Karpas-422 (cell line): ENCODE measurements around the gene KIAA1958. TPM values are rescaled to one million over a fixed set of nuclear protein-coding genes. Genes with fewer than 3 reads are reported as not detected.
A peak's percentile ranks its signal among the peaks of the same experiment; 100 is the strongest.

Source experiments
- DNase-seq: peaks from one replicate; pipeline ENCODE4 v3.0.0-alpha.2; 2015
- H2AFZ ChIP-seq: fragments of 200-600 bp; sonication (generic); 2 replicates; pipeline ENCODE4 v1.6.1; 2014; ENCODE audit warnings: antibody characterized with exemption, low read length, mixed read lengths
- H3K27ac ChIP-seq: fragments of 200-600 bp; sonication (generic); 2 replicates; pipeline ENCODE4 v1.5.1; 2014; ENCODE audit warnings: mild to moderate bottlenecking, low read length, moderate library complexity
- H3K27me3 ChIP-seq: fragments of 200-600 bp; sonication (generic); 2 replicates; pipeline ENCODE4 v1.6.1; 2014; ENCODE audit warnings: low read length, mixed read lengths
- H3K36me3 ChIP-seq: fragments of 200-600 bp; sonication (generic); 2 replicates; pipeline ENCODE4 v1.6.1; 2014; ENCODE audit warnings: low read length, mixed read lengths; ENCODE audit not compliant: insufficient read depth
- H3K4me1 ChIP-seq: fragments of 200-600 bp; sonication (generic); 2 replicates; pipeline ENCODE4 v1.6.1; 2014; ENCODE audit warnings: mild to moderate bottlenecking, low read length, mixed read lengths
- H3K4me2 ChIP-seq: fragments of 200-600 bp; sonication (generic); 2 replicates; pipeline ENCODE4 v1.6.1; 2014; ENCODE audit warnings: low read length, low read depth, mild to moderate bottlenecking; ENCODE audit not compliant: poor library complexity, severe bottlenecking
- H3K4me3 ChIP-seq: fragments of 200-600 bp; sonication (generic); 2 replicates; pipeline ENCODE4 v1.5.1; 2014; ENCODE audit warnings: mild to moderate bottlenecking, antibody characterized with exemption, low read length, mixed read lengths
- H3K79me2 ChIP-seq: fragments of 200-600 bp; sonication (generic); 2 replicates; pipeline ENCODE4 v1.6.1; 2014; ENCODE audit warnings: mild to moderate bottlenecking, low read length, mixed read lengths
- H3K9ac ChIP-seq: fragments of 200-600 bp; sonication (generic); 2 replicates; pipeline ENCODE4 v1.6.0; 2014; ENCODE audit warnings: low read length
- H3K9me2 ChIP-seq: fragments of 200-600 bp; sonication (generic), shearing (Covaris generic); replicated peaks from 2 replicates; pipeline ENCODE4 v1.6.0; 2014; ENCODE audit warnings: mild to moderate bottlenecking, low read length, moderate library complexity; ENCODE audit not compliant: insufficient read depth
- H3K9me3 ChIP-seq: fragments of 300-700, 200-600 bp; sonication (generic); 2 replicates; pipeline ENCODE4 v1.6.1; 2014; ENCODE audit warnings: low read length, mixed read lengths
- H4K20me1 ChIP-seq: fragments of 200-600 bp; sonication (generic); 2 replicates; pipeline ENCODE4 v1.6.1; 2014; ENCODE audit warnings: mild to moderate bottlenecking, antibody characterized with exemption, low read length, low read depth; ENCODE audit not compliant: insufficient read depth
- total RNA-seq: library from RNA; depleted of rRNA; stranded (reverse); fragments of >200 nt; shearing (Covaris generic); gene quantifications from 2 replicates; pipeline ENCODE4 v1.2.3, GENCODE V29; 2014; ENCODE audit warnings: low replicate concordance

KIAA1958 gene
- total RNA-seq, 1 experiment from 2014 or later: 44.7 TPM

GRCh38 chr9:112546149-112547012 lies 59.8 kb downstream of the KIAA1958 start:
- Histone ChIP-seq H3K27me3 (no peaks in the 10 kb centered on the region), H3K4me3 (no peak overlapping the region), H3K36me3 (no peaks in the 10 kb centered on the region), H3K79me2 (peaks cover 95% of the 10 kb centered on the region), H3K9ac (no peak overlapping the region), H3K4me2 (no peak overlapping the region), H3K9me3 (no peaks in the 10 kb centered on the region), H2AFZ (no peak overlapping the region), H4K20me1 (no peaks in the 10 kb centered on the region), H3K4me1 (peaks cover 64% of the 10 kb centered on the region), H3K27ac (no peak overlapping the region), H3K9me2 (no peaks in the 10 kb centered on the region)
- DNase-seq: no peak

DNA sequence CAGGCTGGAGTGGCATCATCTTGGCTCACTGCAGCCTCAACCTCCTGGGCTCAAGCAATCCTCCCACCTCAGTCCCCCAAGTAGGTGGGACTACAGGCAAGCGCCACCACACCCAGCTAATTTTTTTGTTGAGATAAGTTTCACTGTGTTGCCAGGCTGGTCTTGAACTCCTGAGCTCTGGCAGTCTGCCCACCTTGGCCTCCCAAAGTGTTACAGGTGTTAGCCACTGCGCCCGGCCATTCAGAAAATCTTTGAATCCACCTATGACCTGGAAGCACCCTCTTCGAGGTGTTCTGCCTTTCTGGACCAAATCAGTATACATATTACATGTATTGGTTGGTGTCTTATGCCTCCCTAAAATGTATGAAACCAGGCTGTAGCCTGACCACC lies 61.4 kb downstream of the KIAA1958 start:
- Histone ChIP-seq H3K79me2 (peaks cover 96% of the 10 kb centered on the region), H3K9ac (no peak overlapping the region), H3K4me3 (no peak overlapping the region), H3K4me1 (peaks cover 76% of the 10 kb centered on the region), H2AFZ (no peak overlapping the region), H3K4me2 (peak overlapping the region; percentile 28), H3K9me3 (no peaks in the 10 kb centered on the region), H4K20me1 (no peaks in the 10 kb centered on the region), H3K27me3 (no peaks in the 10 kb centered on the region), H3K9me2 (no peaks in the 10 kb centered on the region), H3K27ac (no peak overlapping the region), H3K36me3 (no peaks in the 10 kb centered on the region)
- DNase-seq: no peak

- peaks cover 96% of the 10 kb centered on the region for H3K79me2 ChIP-seq
- H3K4me2 ChIP-seq: peak overlapping the region; percentile 28
Measured at GRCh38 chr9:112548836-112549595, 62.4 kb downstream of the KIAA1958 start.

DNA sequence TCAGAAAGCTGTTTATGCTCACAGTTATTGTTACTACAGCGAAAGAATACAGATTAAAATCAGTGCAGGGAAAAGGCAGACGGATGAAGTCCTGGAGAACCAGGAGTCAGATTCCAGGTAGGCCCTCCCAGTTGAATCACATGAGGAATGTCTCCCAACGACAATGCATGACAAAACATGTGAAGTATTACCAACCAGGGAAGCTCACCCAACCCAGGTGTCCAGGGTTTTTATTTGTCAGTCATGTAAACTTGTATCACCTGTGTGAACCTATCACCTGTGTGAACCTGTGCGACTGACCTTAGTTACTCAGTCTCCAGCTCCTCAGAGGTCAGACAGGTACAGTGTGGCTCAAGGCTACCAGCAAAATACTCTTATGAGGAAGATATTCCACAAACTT lies 63.9 kb downstream of the KIAA1958 start:
- no peaks in the 10 kb centered on the region for H3K36me3 ChIP-seq
- peaks cover 63% of the 10 kb centered on the region for H3K4me1 ChIP-seq
- H4K20me1 ChIP-seq: no peaks in the 10 kb centered on the region
- no peak overlapping the region for H3K4me3 ChIP-seq
- no peaks in the 10 kb centered on the region for H3K9me2 ChIP-seq
- peaks cover 95% of the 10 kb centered on the region for H3K79me2 ChIP-seq
- H3K27me3 ChIP-seq: no peaks in the 10 kb centered on the region
- no peaks in the 10 kb centered on the region for H3K9me3 ChIP-seq
- no peak for DNase-seq
- H3K9ac ChIP-seq: no peak overlapping the region
- no peak overlapping the region for H3K4me2 ChIP-seq
- H3K27ac ChIP-seq: no peak overlapping the region
- no peak overlapping the region for H2AFZ ChIP-seq

More at GRCh38 chr9:112548836-112549595, 62.4 kb downstream of the KIAA1958 start:
- Histone ChIP-seq H3K4me1 (peaks cover 76% of the 10 kb centered on the region), H3K4me3 (0 out of 2 replicates have a peak overlapping the region, but pooled peaks have one; percentile 7), H3K27me3 (no peaks in the 10 kb centered on the region), H3K27ac (peak overlapping the region; percentile 55), H3K9me2 (no peaks in the 10 kb centered on the region), H3K9me3 (no peaks in the 10 kb centered on the region), H2AFZ (no peak overlapping the region), H3K36me3 (no peaks in the 10 kb centered on the region), H3K9ac (no peak overlapping the region), H4K20me1 (no peaks in the 10 kb centered on the region)
- no peak for DNase-seq

DNA sequence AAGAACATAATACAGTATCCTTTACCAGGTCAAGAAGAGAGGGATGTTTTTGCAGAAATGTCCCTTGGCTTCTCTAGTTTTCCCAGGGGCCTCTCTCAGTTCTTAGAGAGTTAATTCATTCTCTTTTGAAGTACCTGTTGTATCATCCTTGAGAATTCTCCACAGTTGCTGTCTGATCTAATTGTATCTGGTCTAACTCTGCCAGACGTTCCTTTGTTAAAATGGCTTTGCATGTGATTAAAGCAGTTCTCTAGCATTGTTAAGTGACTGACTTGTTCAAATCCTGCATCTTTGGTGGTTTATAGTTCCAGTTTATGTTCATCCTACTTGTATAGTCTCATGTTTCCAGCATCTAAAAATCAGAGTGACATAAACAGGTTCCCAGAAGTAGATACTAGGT lies 65.0 kb downstream of the KIAA1958 start:
- H3K9me3 ChIP-seq: no peaks in the 10 kb centered on the region
- H3K4me2 ChIP-seq: no peak overlapping the region
- H3K9ac ChIP-seq: no peak overlapping the region
- no peaks in the 10 kb centered on the region for H3K27me3 ChIP-seq
- H2AFZ ChIP-seq: no peak overlapping the region
- H3K36me3 ChIP-seq: no peaks in the 10 kb centered on the region
- H3K27ac ChIP-seq: peak overlapping the region; percentile 29; the same call in 1 of the 2 replicates
- no peaks in the 10 kb centered on the region for H4K20me1 ChIP-seq
- H3K4me3 ChIP-seq: no peak overlapping the region
- no peak for DNase-seq
- H3K4me1 ChIP-seq: peaks cover 59% of the 10 kb centered on the region
- H3K79me2 ChIP-seq: peaks cover 95% of the 10 kb centered on the region
- H3K9me2 ChIP-seq: no peaks in the 10 kb centered on the region

DNA sequence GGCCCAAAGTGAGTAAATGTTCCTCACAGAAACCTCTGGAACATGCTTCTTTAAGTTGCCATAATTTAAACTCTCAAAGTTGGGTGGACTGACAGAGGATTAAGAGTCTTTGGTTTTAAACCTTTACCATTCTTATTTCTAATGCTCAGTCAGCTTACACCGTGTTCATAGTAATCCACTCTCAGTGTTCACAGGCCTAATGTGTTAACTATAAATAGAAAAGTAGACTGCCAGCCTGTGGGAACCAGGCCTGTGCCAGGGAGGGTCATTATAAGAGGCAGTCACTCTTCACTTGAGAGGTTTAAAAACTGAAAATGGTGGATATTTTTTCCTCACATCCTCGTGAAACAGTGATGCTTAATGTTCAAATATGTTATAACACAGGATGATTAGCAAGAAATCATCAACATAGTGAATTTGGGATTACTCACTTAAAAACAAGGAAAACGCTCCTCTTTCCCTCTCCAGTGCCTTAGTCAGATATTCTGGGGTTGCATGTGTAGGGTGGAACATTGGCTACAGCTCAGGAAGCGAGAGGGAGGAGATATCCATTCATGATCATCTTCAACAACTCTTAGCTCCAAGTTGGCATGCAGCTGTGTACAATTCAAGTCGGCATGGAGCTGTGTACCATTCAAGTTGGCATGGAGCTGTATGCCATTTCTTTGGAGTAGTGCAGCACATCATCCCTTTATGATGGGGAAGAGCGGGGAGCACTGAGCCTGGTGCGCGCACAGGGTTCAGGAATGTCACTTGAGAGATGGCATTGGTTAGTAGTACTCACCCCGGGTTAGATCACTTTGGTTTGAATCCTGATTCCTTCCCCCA lies 65.8 kb downstream of the KIAA1958 start:
- Histone ChIP-seq H3K79me2 (peaks cover 99% of the 10 kb centered on the region), H2AFZ (no peak overlapping the region), H4K20me1 (no peaks in the 10 kb centered on the region), H3K9ac (no peak overlapping the region), H3K4me3 (no peak overlapping the region), H3K27me3 (no peaks in the 10 kb centered on the region), H3K9me2 (no peaks in the 10 kb centered on the region), H3K4me1 (peaks cover 65% of the 10 kb centered on the region), H3K36me3 (no peaks in the 10 kb centered on the region), H3K9me3 (no peaks in the 10 kb centered on the region), H3K4me2 (no peak overlapping the region), H3K27ac (no peak overlapping the region)
- DNase-seq: no peak

GRCh38 chr9:112553256-112553826 lies 66.7 kb downstream of the KIAA1958 start:
- no peak overlapping the region for H3K27ac ChIP-seq
- peaks cover 65% of the 10 kb centered on the region for H3K4me1 ChIP-seq
- H3K79me2 ChIP-seq: peaks cover 99% of the 10 kb centered on the region
- no peaks in the 10 kb centered on the region for H3K9me3 ChIP-seq
- no peaks in the 10 kb centered on the region for H3K27me3 ChIP-seq
- no peak overlapping the region for H2AFZ ChIP-seq
- DNase-seq: no peak
- H3K9me2 ChIP-seq: no peaks in the 10 kb centered on the region
- no peak overlapping the region for H3K4me3 ChIP-seq
- H4K20me1 ChIP-seq: no peaks in the 10 kb centered on the region
- no peak overlapping the region for H3K9ac ChIP-seq
- H3K36me3 ChIP-seq: no peaks in the 10 kb centered on the region
- no peak overlapping the region for H3K4me2 ChIP-seq
